Endothelial cell of umbilical vein (primary cell): ENCODE measurements around the gene FAM210B. TPM values are rescaled to one million over a fixed set of nuclear protein-coding genes. Genes with fewer than 3 reads are reported as not detected.

ENCODE experiments used
- BruUV-seq: library from RNA; stranded (reverse); fragments of 400-500 nt; replicated peaks from 2 replicates; lab custom pipeline; 2021; lab: Mats Ljungman, UMichigan
- CTCF ChIA-PET: fragments of 300-600, 350-600 bp; sonication (Branson Sonifier 250); formaldehyde crosslinking; loops from one replicate; lab custom pipeline; 2021; ENCODE audit warnings: antibody characterized with exemption, inconsistent platforms; lab: Charles Lee
- POLR2A ChIA-PET: fragments of 300-600, 350-600 bp; sonication (Branson Sonifier 250); formaldehyde crosslinking; loops from one replicate; lab custom pipeline; 2021; ENCODE audit warnings: antibody characterized with exemption, inconsistent platforms; lab: Charles Lee
- DNase-seq: peaks from one replicate; pipeline ENCODE4 v3.0.0-alpha.2; 2011; ENCODE audit warnings: low read depth, low spot score
- FAIRE-seq: peaks from 2 replicates; lab custom pipeline; 2011; peaks lifted over from hg19 to GRCh38; lab: Jason Lieb, UNC
- H2AFZ ChIP-seq: 2 replicates; pipeline ENCODE4 v1.6.0; 2012; ENCODE audit warnings: low read depth, low read length, control low read depth, inconsistent platforms
- H3K27ac ChIP-seq: 2 replicates; pipeline ENCODE4 v1.5.1; 2011; ENCODE audit warnings: low read depth, mild to moderate bottlenecking, control low read depth, low read length, moderate library complexity; ENCODE audit not compliant: insufficient read depth
- H3K27me3 ChIP-seq, 2 experiments: 2 replicates each; pipeline versions ENCODE4 v1.6.0 to v1.6.1; 2011; ENCODE audit warnings: low read length in 2 of 2, mixed read lengths in 1 of 2; ENCODE audit not compliant: control insufficient read depth in 2 of 2, insufficient read depth in 2 of 2
- H3K36me3 ChIP-seq, 2 experiments: 2 replicates in 1 of 2; 3 replicates in 1 of 2; pipeline ENCODE4 v1.5.1; 2011; ENCODE audit warnings: low read length in 2 of 2, mild to moderate bottlenecking in 1 of 2, moderate library complexity in 1 of 2; ENCODE audit not compliant: control insufficient read depth in 2 of 2, insufficient read depth in 2 of 2; ENCODE audit errors: extremely low read depth in 1 of 2
- H3K4me1 ChIP-seq: 3 replicates; pipeline ENCODE4 v1.5.1; 2011; ENCODE audit warnings: mild to moderate bottlenecking, low read length; ENCODE audit not compliant: control insufficient read depth, insufficient read depth; ENCODE audit errors: extremely low read depth
- H3K4me2 ChIP-seq: 2 replicates; pipeline ENCODE4 v1.6.1; 2011; ENCODE audit warnings: low read length, control low read depth, mixed read lengths; ENCODE audit not compliant: insufficient read depth
- H3K4me3 ChIP-seq, 3 experiments: fragments of 200-600 bp in 1 of 3; sonication (generic), shearing (Covaris generic) in 1 of 3; replicated peaks in 1 of 3; 2 replicates each; pipeline ENCODE4 v1.5.1; 2011 to 2016; ENCODE audit warnings: control low read depth in 3 of 3, low read length in 3 of 3, mild to moderate bottlenecking in 2 of 3, inconsistent platforms in 1 of 3, low read depth in 1 of 3, moderate library complexity in 1 of 3; ENCODE audit not compliant: insufficient read depth in 1 of 3
- H3K79me2 ChIP-seq: 2 replicates; pipeline ENCODE4 v1.6.0; 2012; ENCODE audit warnings: low read length, inconsistent platforms; ENCODE audit not compliant: control insufficient read depth, insufficient read depth
- H3K9ac ChIP-seq: replicated peaks from 2 replicates; pipeline ENCODE3; 2011; ENCODE audit warnings: low read length, control low read depth; ENCODE audit not compliant: insufficient read depth; ENCODE audit errors: extremely low read depth
- H3K9me1 ChIP-seq: replicated peaks from 3 replicates; pipeline ENCODE4 v1.6.0; 2011; ENCODE audit warnings: mild to moderate bottlenecking, low read length; ENCODE audit not compliant: control insufficient read depth, insufficient read depth; ENCODE audit errors: extremely low read depth
- H3K9me3 ChIP-seq: replicated peaks from 2 replicates; pipeline ENCODE4 v1.5.1; 2012; ENCODE audit warnings: low read length, inconsistent platforms; ENCODE audit not compliant: control insufficient read depth, insufficient read depth
- H4K20me1 ChIP-seq: replicated peaks from 2 replicates; pipeline ENCODE3; 2011; ENCODE audit warnings: mild to moderate bottlenecking, low read length; ENCODE audit not compliant: control insufficient read depth, insufficient read depth; ENCODE audit errors: extremely low read depth
- FOS ChIP-seq: IDR thresholded peaks from 2 replicates; pipeline ENCODE4 v1.6.1; 2011; ENCODE audit warnings: mild to moderate bottlenecking, low read length, moderate library complexity, borderline replicate concordance; ENCODE audit not compliant: insufficient read depth
- GATA2 ChIP-seq: IDR thresholded peaks from 2 replicates; pipeline ENCODE4 v1.7.0; 2011; ENCODE audit warnings: low read depth, mild to moderate bottlenecking, moderate library complexity, mixed read lengths, low read length; ENCODE audit not compliant: insufficient read length, insufficient read depth
- POLR2A ChIP-seq: IDR thresholded peaks from 2 replicates; pipeline ENCODE4 v1.6.1; 2012; ENCODE audit warnings: low read depth, mild to moderate bottlenecking, control low read depth, low read length
- dilution Hi-C: fragments of 300-500 bp; cut with MboI; formaldehyde crosslinking; loops from one replicate; pipeline ENCODE4 v1.15.0; 2019; ENCODE audit warnings: low sequenced_read_pairs; ENCODE audit not compliant: extremely low pct_ligation_motif_present
- intact Hi-C: fragments of 100-400 bp; cut with micrococcal nuclease; formaldehyde crosslinking; loops from one replicate; pipeline ENCODE4 v1.10.0; 2022
- polyA plus RNA-seq, 4 experiments: library from polyadenylated mRNA; depleted of rRNA in 3 of 4; stranded (reverse) in 3 of 4; unstranded in 1 of 4; fragments of >200 nt; gene quantifications; 2 replicates each; pipeline versions ENCODE4 v1.2.1 to v1.2.3, GENCODE V29; 2011 to 2012; ENCODE audit warnings: missing spikeins in 1 of 4
- total RNA-seq: library from RNA; stranded (reverse); gene quantifications from 2 replicates; pipeline ENCODE4 v1.2.3, GENCODE V29; 2021
- TF ChIP-seq, protein P1 (sequence below), 2 donors: IDR thresholded peaks; 1 replicate in 1 of 2; 2 replicates in 1 of 2; pipeline ENCODE4 v1.5.1; 2011; ENCODE audit warnings: low read length in 2 of 2, mild to moderate bottlenecking in 2 of 2, moderate library complexity in 2 of 2, control low read depth in 1 of 2, inconsistent platforms in 1 of 2, low read depth in 1 of 2; ENCODE audit not compliant: insufficient read depth in 1 of 2; ENCODE audit errors: extremely low read depth in 1 of 2

The FAM210B gene
- total and polyA plus RNA-seq, 2 donors (not counting 3 experiments of a cell fraction or from before 2014, with no cell fraction given): 24.6 to 37.6 TPM

DNA sequence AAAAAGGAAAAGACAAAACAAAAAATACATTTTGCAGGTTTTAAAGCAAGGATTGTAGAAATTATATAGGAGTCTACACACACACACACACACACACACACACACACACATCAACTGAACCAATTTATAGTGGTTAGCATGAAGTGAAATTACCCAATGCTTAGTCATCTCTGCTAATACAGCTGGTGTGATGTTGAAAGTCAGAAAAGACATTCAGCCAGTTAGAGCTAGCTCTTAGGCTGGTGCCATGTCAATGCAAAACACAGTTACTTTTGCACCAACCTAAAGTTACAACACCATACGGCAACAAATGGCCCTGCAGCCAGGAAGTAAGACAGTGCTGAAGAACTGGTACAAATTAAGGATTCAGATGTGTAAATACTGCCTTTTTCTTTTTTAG, 15.2 kb downstream of the FAM210B start:
- peak; percentile 10 for DNase-seq
- no peaks in the 10 kb centered on the region for H3K4me1 ChIP-seq
- intact Hi-C loops: no loop called here
- dilution Hi-C loops: no loop called here
- no peak overlapping the region for H3K27ac ChIP-seq
- peaks cover 53% of the 10 kb centered on the region for H3K79me2 ChIP-seq
- no peaks in the 10 kb centered on the region for H4K20me1 ChIP-seq
- FAIRE-seq: no peak
- BruUV-seq: no TSS peak
- no peaks in the 10 kb centered on the region for H3K9me3 ChIP-seq
- no peaks in the 10 kb centered on the region for H3K9me1 ChIP-seq
- H3K27me3 ChIP-seq: no peaks in the 10 kb centered on the region
- CTCF ChIA-PET: no interaction called here
- H3K9ac ChIP-seq: no peak overlapping the region
- H3K4me2 ChIP-seq: no peak overlapping the region
- H3K36me3 ChIP-seq: peaks cover 5 to 22% of the 10 kb centered on the region in 2 experiments
- peak; percentile 16 for TF ChIP-seq FOS
- TF ChIP-seq, protein P1, sequence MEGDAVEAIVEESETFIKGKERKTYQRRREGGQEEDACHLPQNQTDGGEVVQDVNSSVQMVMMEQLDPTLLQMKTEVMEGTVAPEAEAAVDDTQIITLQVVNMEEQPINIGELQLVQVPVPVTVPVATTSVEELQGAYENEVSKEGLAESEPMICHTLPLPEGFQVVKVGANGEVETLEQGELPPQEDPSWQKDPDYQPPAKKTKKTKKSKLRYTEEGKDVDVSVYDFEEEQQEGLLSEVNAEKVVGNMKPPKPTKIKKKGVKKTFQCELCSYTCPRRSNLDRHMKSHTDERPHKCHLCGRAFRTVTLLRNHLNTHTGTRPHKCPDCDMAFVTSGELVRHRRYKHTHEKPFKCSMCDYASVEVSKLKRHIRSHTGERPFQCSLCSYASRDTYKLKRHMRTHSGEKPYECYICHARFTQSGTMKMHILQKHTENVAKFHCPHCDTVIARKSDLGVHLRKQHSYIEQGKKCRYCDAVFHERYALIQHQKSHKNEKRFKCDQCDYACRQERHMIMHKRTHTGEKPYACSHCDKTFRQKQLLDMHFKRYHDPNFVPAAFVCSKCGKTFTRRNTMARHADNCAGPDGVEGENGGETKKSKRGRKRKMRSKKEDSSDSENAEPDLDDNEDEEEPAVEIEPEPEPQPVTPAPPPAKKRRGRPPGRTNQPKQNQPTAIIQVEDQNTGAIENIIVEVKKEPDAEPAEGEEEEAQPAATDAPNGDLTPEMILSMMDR (IDR thresholded peaks at IDR 0.05; ENCODE audit: extremely low read depth in 1 of 2, insufficient read depth in 1 of 2, low read depth in 1 of 2, low read length in 2 of 2): no peak
- POLR2A ChIA-PET: interaction anchor here (0.6 kb wide), 1 partner anchor 44 kb away, joined by 8 read pairs; no protein-coding TSS in a partner anchor
- H2AFZ ChIP-seq: no peak overlapping the region
- no peak overlapping the region for H3K4me3 ChIP-seq

DNA sequence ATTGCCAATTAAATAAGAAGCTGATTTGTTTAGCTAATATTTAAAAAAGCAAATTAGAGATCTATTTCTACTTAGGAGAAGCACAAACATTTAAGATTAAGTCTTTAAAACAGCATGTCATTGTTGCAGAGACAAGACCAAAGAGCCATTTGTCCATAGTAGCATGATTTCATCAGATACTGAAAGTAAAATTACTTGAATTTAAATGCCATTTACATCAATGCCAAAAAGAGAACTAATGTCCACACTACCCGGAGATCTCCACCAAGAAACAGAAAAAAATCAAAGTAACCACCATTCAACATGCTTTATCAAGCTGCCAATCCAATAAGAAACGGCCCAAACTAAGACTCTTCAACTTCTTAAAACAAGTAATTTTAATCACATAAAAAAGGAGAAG, 17.6 kb downstream of the FAM210B start:
- Histone ChIP-seq H3K9me1 (no peaks in the 10 kb centered on the region), H3K27me3 (no peaks in the 10 kb centered on the region), H3K79me2 (peaks cover 67% of the 10 kb centered on the region), H3K9ac (no peak overlapping the region), H3K27ac (no peak overlapping the region), H4K20me1 (no peaks in the 10 kb centered on the region), H3K4me2 (no peak overlapping the region), H3K4me1 (no peaks in the 10 kb centered on the region), H3K9me3 (no peaks in the 10 kb centered on the region), H3K4me3 (no peak overlapping the region), H3K36me3 (peaks cover 5 to 22% of the 10 kb centered on the region in 2 experiments), H2AFZ (no peak overlapping the region)
- ChIA-PET CTCF (no interaction called here), POLR2A (interaction anchor here (0.8 kb wide), 1 partner anchor 24 kb away, joined by 3 read pairs; no protein-coding TSS in a partner anchor)
- DNase-seq (no peak), FAIRE-seq (no peak)
- intact Hi-C loops: loop anchor here (2.0 kb wide), 1 partner anchor 14 kb away; no protein-coding TSS in a partner anchor
- dilution Hi-C loops: no loop called here
- no peak for TF ChIP-seq GATA2
- TF ChIP-seq POLR2A: no peak
- no TSS peak for BruUV-seq
